Embryonic facial prominence (tissue), 1 donor: ENCODE measurements around the gene SAE1.

Experiments
- DNase-seq: peaks from one replicate; pipeline ENCODE4 v3.0.0-alpha.2; 2016; ENCODE audit errors: extremely low spot score

SAE1 gene

DNA sequence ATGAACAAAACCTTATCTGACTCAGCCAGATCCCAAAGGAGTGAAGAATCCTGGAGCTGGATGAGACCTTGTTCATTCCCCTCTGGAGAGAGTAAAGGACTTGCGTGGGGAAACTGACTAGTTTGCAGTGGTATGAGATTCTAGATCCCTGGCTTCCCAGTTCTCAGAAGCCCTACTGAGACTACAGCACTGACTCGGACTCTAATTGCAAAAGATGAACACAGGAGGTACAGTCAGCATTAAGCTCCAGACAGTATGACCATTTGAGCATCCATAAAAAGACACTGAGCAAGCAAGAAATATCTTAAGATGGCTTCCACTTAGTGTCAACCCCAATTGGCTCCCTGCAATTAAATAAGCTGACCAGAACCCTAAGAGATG is 23.8 kb upstream of the SAE1 start:
- no peak for DNase-seq

DNA sequence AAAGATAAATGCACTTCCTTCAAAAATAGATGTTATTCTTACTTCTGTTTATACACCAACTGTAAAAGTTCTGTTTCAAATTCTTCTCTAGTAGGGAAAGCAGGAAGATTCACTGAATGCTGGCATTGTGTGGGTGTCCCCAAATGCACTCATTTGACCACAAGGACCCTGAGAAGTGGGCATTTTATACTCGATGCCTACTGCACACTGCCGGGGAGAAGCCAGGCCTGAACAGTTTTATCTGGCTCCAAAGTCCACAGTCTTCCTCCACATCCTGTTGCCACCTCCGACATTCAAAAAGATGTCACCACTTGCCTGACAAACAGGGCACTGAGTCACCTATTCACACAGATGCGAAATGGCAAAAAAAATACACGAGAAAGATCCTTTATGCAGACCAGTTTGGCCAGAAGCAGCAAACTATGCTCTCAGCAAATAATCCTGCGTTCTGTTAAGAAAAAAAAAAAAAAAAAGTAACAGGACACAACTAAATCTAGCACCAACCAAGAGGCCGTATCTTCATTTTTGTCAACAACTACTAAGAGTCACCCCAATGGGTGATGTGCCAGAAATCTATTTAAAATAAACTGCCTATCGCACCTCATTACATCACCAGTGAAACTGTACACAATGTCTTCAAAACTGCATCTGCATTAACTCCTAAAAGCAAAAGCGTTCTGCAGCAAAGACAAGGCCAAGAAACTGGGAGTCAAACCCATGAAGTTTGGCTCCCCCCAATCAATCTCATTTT is 23.3 kb upstream of the SAE1 start:
- DNase-seq, result no peak

DNA sequence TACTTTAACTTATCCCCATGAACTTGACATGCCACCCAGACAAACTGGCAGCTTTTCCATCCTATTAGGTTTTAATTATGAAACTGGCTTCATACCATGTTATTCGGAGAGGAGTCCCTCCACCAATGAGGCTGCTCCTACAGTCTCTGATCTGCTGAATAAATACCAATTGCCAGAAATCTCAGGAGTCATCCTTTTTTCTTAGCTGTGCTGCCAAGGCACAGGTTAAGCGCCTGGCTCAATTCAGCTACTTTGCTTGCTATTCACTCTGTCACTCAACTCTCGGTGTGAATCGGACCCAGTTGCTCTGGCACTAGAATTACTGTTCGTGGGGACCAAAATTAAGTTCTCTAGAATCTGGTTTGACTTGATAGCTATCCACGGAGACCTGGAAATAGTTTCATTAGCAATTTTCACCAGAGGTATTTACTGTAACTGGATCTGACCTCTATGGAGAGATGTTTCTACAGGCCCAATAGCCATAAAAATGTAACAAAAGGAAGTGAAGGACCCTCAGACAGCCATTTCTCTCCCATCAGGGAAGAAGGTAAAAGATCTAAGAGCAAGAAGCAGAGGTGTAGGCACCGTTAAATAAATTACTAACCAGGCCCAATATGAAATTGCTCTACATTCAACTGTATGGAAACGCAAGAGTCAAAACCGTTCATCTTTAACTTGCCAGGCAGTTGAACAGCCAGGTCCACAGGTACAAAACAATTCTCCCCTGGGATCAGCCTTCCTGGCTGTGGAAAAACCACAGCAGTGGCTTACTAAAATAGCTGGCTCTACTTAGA is 22.5 kb upstream of the SAE1 start:
- no peak for DNase-seq

DNA sequence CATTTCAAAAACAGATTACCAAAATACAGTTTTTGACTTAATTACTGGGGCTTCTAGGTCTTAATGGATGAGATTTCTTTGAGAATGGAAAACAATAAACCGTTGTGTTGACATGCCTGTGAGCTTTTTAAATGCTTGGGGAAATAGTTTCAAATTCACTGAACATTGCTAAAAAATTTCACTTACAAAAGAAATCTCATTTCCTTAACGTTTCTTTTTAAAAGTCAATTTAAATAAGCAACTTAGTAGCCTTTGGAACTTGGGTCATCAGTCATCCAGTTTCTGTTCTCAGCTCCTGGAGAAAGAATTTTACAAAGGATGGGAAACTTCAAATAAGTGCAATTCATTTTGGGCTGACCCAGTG is 21.5 kb upstream of the SAE1 start:
- no peak for DNase-seq

DNA sequence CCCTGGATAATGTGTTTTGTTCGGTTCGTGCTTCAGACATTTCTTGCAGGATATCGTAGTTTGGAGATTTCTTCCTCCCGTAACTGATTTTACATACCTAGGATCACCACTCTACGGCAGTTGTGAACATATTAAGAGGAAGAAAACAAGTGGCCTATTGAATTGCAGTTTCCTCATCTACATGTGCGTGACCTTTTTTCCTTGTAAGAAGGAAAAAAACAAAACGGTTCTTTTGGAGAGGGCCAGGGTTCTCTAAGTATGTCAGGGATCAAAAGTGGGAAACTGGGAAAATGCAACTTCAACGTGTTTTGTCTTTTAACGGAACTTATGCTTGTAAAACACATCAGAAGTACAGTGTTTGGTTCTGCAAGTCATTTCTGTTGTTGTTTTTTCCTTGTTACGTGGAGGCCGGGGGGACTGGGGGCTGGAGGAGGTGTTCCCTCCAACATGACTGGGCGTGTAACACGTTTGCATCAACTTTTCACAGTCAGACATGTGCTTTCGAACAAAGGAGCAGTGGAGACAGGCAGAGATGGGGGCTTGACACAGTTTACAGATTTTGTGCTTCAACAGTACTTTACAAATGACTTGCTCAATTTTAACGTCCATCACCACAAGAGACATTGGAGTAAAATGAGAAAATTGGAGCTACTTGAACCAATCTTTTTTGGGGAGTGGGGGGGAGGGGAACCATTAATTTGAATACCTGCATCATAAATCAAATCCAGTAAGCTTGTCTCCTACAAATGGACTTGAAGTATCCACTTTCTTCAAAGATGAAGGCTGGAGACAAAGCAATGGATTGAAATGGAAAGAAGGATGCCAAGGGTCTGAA is 20.9 kb upstream of the SAE1 start:
- DNase-seq, result peak; percentile 69

DNA sequence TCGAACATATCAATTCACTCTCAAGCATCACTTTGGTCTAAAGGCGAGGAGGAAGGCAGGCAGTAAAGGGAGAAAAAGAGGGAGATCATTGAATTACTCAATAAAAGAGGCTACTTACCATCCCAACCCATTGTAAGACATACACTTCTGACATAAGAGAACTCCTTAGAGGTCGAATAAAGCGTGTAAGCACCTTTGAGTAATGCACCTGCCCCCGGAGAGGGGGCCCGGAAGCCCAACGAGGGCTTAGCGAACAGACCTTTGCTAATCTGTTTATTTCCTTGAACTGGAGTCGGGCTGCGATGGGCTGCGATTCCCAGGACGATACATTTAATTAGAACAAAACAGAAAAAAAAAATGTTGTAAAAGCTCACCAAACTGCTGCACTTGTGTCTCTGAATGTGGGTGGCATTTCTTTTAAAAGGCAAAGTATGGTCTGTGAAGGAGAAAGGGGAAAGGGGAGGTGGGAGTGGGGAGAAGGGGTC is 20.1 kb upstream of the SAE1 start:
- no peak for DNase-seq

DNA sequence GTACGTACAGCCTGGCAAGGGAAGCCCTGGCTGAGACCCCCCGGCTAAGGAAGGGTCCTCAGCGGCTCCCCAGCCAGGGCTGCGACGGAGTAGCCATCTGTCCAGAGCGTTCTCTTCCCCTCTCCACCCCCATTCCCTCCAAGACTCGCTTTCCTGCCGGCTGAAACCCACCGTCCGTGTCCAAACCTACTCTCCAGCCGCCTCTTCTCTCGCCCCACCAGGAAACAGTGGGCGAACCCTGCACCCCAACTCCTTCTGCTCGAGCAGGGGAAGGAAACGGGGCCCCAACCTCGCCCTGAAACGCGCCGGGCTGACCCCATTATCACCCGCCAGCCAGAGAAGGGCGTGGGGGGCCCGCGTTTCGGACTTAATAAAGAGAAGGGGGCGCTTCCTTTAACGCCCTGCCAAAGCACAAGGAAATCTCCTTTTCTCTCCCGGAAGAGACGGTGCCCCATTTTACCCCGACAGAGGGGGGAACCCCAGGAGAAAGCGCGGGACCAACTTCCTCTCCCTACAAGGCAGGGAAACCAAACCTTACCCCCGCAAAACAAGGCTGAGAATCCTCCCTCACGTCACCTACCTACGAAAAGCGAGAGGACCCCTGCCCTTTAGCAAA is 19.5 kb upstream of the SAE1 start:
- no peak for DNase-seq

DNA sequence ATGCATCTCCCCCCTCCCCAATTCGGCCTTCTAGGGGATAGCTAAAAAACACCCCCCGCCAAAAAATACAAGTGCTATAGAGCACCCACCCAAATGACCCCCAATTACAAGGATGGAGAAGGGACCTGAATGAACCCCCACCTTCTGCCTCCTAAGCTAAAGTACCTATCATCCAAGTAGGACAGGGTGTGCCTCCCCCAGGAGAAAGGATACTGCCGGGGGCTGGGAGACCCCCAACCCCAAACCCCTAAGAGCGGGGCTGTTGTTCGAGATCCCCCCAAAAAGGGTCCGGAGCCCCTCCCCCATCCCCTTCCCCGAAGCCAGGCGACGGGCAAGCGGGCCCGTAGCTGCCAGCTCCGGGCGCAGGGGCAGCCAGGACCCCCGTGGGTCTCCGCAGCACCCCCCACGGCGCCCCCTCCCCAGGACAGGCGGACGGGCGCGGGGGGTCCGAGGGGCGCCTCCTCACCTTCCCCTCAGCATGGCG is 18.9 kb upstream of the SAE1 start:
- no peak for DNase-seq

DNA sequence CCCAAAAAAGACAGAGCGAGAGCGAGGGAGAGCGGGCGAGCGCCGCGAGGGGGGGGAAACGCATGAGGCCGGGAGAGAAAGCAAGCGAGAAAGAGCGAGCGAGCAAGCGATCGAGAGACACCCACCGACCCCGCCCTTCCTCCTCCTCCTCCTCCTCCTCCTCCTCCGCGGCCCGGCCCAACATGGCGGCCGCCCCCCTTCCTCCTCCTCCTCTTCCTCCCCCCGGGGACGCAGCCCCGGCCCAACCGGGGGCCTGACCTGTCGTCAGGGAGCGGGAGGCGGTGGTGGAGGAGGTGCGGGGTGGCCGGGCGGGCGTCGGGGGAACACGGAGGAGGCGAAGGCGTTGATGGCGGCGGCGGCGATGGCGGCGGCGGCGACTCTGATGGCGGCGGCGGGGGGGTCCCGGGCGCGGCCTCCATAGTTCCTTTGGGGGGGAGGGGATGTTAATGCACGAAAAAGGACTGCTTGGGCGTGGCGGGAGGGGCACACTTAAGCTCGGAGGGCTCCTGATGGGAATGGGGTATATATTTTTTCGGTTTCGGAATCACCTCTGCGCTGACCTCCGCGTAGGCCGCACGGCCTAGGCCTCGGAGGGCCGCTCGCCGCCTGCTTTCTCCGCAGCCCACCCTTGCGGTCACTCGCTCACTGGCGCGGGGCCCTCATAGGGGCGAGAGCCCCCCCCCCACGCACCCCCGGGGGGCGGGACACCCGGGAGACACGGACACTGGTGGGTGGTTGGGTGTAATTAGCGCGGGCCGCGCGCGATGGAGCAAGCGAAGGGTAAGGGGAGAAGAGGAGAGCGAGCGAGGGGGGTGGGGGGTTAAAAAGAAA is 18.3 kb upstream of the SAE1 start:
- peak; percentile 88 for DNase-seq

DNA sequence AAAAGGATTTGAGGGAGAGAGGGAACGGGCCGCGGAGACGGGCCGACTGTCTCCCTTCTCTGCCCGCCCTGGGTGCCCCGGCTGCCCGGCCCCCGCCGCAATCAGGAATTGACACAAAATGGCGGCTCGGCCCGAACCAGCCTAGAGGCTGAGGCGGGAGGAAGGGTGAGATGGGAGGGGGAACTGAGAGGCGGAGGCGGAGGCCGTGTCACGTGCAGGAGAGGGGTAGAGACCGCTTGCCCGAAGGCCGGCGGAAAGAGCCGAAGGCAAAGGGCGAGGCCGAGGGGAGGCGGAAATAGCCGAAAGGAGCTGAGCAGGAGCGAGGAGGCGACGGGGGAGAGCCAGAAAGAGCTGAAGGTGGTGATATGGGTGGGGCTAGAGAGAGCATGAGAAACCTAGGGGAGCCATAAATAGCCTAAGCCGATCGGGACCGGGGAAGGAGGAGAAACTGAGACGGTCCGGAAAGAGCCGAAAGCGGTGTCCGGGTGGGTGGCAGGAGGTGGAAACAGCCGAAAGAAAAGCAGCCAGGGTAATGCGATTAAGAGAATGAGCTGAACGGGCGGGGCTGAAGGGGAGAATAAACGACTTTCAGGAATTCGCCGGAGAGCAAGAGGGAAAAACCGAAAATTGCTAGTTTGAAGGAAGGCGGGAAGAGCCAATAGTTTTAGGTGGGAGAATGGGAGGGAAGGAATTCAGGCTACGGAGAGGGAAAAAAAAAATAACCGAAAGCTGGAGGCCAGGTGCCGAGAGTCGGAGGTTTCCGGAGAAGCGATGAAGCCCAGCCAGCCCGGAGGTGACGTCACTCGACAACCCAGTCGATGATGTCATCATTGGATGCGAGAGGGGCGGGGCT is 17.4 kb upstream of the SAE1 start, which contains the start of gene ZC3H4:
Gene ZC3H4 (minus strand): TSS at position 780 of the 853 bp plus-strand sequence. CDS start 1,192 bp downstream, outside the sequence.
- peak; percentile 98 for DNase-seq

DNA sequence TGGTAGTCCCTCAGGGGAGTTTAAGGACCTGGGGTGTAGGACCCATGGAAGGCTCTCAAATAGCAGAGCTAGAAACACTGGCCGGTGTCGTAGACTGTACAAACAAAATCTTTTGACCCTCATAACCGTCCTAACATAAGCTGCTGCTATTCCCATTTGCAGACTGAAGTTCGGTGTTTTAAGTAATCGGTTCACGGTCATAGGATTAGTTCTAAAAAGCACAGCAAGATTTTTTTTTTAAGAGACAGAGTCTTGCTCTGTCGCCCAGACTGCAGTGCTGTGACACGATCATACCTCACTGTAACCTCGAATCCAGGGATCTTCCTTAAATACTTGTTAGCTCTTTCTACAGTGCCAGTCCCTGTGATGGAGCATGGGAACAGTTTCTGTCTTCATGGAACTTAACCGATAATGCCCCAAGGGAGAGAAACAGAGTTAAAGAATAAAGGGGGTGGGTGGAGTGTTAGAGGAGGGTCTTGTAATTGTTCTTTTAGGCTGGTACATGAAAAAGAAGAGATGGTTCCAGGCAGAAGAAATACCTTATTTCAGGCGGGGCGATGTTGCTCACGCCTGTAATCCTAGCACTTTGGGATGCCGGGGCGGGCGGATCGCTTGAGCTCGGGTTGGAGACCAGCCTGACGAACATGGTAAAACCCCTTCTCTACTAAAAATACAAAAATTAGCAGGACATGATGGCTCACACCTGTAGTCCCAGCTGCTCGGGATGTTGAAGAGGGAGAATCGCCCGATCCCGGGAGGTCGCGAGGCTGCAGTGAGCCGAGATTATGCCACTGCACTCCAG is 16.6 kb upstream of the SAE1 start:
- no peak for DNase-seq

DNA sequence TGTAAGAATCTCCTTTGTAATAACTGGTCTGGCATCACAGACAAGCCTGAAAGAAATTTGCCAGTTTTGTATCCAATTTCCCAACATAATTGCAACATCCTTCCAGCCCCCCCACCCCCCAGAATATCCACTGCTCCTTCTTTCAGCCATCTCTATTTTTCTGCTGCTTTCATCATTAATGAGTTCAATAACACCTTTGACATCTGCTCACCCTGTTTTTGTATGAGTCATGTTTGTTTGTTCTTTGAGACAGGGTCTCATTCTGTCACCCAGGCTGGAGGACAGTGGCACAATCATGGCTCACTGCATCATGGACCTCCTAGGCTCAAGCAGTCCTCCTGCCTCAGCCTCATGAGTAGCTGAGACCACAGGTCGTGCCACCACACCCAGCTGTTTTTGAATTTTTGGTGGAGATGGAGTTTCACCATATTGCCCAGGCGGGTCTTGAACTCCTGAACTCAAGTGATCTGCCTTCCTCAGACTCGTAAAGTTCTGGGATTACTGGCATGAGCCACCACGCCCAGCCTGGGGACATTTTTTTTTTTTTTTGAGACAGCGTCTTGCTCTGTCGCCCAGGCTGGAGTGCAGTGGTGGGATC is 10.1 kb upstream of the SAE1 start:
- no peak for DNase-seq

DNA sequence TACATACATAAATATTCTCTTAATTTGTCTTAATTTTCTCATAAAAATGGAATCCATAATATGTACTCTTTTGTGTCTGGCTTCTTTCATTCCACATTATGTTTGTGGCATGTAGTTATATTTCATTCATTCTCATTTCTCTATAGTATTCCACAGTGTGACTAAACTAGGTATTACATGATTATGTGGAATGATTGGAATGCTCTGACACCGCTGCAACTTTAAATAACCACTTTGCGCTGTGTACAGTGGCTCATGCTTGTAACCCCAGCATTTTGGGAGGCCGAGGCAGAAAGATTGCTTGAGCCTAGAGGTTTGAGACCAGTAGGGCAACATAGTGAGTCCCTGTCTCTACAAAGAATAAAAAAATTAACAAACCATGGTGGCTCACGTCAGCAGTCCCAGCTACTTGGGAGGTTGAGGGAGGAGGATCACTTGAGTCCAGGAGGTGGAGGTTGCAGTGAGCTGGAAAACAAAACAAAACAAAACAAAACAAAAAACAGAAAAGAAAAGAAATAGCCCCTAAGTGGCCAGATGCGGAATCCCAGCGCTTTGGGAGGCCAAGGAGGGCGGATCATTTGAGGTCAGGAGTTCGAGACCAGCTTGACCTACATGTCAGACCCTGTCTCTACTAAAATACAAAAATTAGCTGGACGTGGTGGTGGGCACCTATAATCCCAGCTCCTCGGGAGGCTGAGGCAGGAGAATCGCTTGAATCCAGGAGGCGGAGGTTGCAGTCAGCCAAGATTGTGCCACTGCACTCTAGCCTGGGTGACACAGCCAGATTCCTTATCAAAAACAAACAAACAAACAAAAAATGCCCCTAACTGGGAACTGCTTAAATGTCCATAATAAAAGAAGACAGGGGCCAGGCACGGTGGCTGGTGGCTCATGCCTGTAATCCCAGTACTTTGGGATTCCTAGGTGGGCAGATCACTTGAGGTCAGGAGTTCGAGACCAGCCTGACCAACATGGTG is 8.0 kb upstream of the SAE1 start:
- DNase-seq, result no peak

DNA sequence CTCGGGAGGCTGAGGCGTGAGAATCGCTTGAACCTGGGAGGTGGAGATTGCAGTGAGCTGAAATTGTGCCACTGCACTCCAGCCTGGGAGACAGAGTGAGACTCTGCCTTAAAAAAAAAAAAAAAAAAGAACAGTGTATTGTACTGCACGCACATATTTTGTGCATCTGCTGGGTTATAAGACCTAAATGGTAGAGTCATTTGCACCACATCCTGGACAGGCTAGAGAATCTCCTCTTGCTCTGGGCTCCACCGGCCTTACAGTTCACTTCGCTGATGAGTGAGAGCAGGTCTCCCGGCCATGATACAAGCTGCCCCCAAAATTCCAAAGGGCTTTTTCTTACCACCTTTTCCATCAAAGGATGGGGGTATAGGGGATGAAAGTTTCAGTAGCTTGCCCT is 7.2 kb upstream of the SAE1 start:
- DNase-seq, result no peak

DNA sequence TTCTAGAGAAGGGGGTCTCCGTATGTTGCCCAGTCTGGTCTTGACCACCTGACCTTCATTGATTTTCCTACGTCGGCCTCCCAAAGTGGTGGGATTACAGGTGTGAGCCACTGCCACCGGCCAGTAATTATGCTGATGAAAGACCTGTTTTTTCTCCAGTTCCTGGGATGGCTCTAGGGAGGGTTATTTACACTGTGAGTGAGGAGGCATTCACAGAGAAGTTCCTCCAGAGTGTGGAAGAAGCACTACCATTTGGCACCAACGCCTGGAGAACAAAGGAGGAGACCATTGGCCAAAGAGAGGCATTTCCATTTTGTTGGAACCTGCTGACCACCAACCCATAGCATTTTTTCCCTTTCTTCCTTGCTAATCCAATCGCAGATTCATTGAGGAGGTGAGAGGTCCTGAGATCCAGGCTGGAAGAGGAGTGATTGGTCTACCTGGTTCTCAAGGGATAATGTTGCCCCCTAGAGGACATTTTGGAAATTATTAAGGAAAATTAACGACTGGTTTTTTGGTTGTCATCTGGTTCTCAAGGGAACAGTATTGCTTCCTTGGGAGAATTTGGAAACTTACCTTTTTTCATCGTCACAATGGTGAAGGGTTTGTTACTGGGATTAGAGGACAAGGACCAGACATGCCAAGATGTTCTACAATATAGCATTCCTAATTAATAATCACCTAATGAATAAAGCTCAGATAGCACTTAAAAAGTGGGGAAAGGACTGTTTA is 5.5 kb upstream of the SAE1 start:
- DNase-seq, result peak; percentile 53

DNA sequence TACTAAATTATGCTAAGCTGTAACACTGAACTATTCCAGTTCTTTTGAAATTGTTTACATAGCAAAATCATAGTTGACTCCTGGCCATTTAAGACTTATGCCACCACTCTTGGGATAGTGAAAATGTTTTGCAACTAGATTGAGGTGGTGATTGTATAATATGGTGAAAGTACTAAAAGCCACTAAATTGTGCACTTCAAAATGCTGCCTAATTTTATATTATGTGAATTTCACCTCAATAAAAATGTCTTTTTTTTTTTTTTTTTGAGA is 5.0 kb upstream of the SAE1 start:
- DNase-seq, result no peak

DNA sequence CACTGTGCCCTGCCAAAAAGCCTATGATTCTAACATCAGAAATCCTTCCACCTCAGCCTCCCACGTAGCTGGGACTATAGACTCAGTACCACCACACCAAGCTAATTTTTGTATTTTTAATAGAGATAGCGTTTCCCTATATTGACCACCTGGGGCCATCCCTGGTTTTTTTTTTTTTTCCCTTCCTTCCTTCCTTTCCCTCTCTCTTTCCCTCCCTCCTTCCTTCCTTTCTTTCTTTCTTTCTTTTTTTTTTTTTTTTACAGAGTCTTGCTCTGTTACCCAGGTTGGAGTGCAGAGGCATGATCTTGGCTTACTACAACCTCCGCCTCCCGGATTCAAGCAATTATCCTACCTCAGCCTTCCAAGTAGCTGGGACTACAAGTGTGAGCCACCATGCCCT is 1.1 kb upstream of the SAE1 start:
- no peak for DNase-seq
